Muscle of leg (tissue), 11 donors: ENCODE measurements around the gene MRPL54. TPM values are rescaled to one million over a fixed set of nuclear protein-coding genes. Genes with fewer than 3 reads are reported as not detected.

ENCODE experiments used
- DNase-seq: peaks from one replicate; pipeline ENCODE4 v3.0.0; 2013
- H3K27ac ChIP-seq: one replicate; pipeline ENCODE4 v1.5.1; 2013; ENCODE audit warnings: mild to moderate bottlenecking, low read length, control low read depth
- H3K27me3 ChIP-seq: one replicate; pipeline ENCODE4 v1.6.1; 2013; ENCODE audit warnings: low read length; ENCODE audit not compliant: control insufficient read depth, insufficient read depth
- H3K36me3 ChIP-seq: one replicate; pipeline ENCODE4 v1.6.1; 2013; ENCODE audit warnings: low read length; ENCODE audit not compliant: control insufficient read depth, insufficient read depth
- H3K4me1 ChIP-seq: one replicate; pipeline ENCODE4 v1.6.1; 2013; ENCODE audit warnings: low read length; ENCODE audit not compliant: control insufficient read depth, insufficient read depth
- H3K4me3 ChIP-seq: one replicate; pipeline ENCODE4 v1.5.1; 2013; ENCODE audit warnings: low read length, control low read depth
- H3K9me3 ChIP-seq: replicated peaks from 2 replicates; pipeline ENCODE4 v1.6.1; 2013; ENCODE audit warnings: low read depth, low read length; ENCODE audit not compliant: control insufficient read depth
- WGBS: methylation state at CpG from one replicate; pipeline ENCODE4 v1.1.5; 2013; ENCODE audit warnings: missing lambda C conversion rate; ENCODE audit not compliant: insufficient coverage; 5-methylcytosine and 5-hydroxymethylcytosine counted together
- polyA plus RNA-seq, 8 donors: library from polyadenylated mRNA; unstranded; fragments of 120-200 nt; gene quantifications; one replicate each; pipeline versions ENCODE4 v1.2.1 to v1.2.3, GENCODE V29; 2013; ENCODE audit warnings: inconsistent platforms in 1 of 8, low replicate concordance in 1 of 8; ENCODE audit not compliant: insufficient read length in 8 of 8, insufficient read depth in 1 of 8
- total RNA-seq: library from RNA; stranded (reverse); fragments of 120-200 nt; gene quantifications from one replicate; pipeline ENCODE4 v1.2.4, GENCODE V29; 2013

The MRPL54 gene
- total and polyA plus RNA-seq, 9 donors = 22.6 to 61.4 (median 30.7) TPM

DNA sequence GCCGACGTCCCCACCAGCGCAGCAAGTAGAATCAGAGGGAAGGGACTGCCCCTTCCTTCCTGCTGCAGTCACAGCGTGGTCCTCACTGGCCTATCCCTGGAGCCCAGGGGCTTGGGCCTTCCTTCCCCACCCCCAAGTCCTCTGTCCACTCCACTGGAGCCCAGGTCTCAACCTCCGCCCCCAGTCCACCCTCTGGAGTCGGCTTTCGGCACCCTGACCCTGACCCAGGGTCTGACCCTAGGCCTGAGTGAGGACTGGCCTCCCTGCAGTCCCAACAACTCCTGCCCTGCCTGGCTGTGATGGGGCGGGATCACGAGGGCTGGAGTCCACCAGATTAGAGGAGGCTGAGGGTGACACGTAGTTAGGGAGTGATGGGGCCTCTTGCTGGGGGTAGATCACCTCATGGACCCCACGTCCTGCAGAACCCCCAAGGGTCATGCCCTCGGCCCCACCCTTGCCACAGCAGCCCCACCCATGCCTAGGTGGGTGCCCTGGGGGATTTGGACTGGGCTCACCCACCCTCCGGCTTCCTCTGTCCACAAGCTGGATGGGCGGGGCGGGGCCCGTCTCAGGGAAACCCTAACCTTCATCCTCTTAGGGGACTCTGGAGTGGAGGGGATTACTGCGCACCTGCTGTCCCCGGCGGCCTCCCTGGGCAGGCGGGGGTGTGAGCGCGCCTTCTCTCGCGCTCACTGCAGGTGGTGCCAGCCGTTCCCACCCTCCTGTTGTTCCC, 5.7 kb downstream of the MRPL54 start:
- H3K4me3 ChIP-seq = no peak overlapping the region
- no peaks in the 10 kb centered on the region for H3K9me3 ChIP-seq
- no peaks in the 10 kb centered on the region for H3K27me3 ChIP-seq
- peaks cover 30% of the 10 kb centered on the region for H3K36me3 ChIP-seq
- no peak for DNase-seq
- peaks cover 4% of the 10 kb centered on the region for H3K4me1 ChIP-seq
- H3K27ac ChIP-seq = no peak overlapping the region
- 88% methylated on average over 22 of the region's 25 CpGs for WGBS

DNA sequence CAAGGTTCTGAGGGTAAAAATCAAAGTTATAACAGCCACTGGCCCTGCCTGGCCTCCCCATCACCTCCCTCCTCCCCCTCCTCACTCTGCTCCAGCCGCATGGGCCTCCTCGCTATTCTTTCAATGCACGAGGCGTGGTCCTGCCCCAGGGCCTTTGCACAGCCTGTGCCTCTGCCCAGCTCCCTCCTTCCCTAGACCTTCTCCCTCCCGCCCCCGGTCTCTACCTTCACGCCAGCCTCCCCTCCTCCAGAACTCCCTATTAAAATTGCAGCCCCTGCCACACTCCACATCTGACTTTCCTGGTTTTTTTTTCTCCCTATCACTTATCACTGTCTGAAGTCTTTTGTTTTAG, 6.2 kb downstream of the MRPL54 start:
- H3K4me3 ChIP-seq = no peak overlapping the region
- peaks cover 30% of the 10 kb centered on the region for H3K36me3 ChIP-seq
- no peaks in the 10 kb centered on the region for H3K4me1 ChIP-seq
- H3K27me3 ChIP-seq = no peaks in the 10 kb centered on the region
- no peak overlapping the region for H3K27ac ChIP-seq
- no peak for DNase-seq
- WGBS = 87% methylated on average over 7 of the region's 7 CpGs
- no peaks in the 10 kb centered on the region for H3K9me3 ChIP-seq

DNA sequence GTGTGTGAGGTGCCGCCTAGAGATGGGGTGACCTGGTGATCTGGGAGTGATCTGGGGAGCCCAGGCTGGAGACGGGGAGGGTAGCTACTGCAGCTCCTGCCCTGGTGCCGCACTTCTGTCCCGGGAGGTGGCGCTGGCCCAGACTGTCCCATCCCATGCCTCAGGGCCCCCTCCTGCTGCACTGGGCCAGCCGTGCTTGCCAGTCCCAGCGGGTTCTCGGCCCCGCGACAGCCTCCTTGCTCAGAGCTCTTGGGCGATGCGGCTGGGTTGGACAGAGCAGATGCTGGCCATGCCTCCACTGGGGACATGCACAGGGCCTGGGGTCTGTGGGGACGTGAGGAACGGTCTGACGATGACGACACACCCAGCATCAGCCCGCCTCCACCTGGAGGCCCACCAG, 7.0 kb downstream of the MRPL54 start:
- Histone ChIP-seq H3K9me3 (no peaks in the 10 kb centered on the region), H3K36me3 (peaks cover 30% of the 10 kb centered on the region), H3K4me1 (no peaks in the 10 kb centered on the region), H3K27ac (no peak overlapping the region), H3K4me3 (no peak overlapping the region), H3K27me3 (no peaks in the 10 kb centered on the region)
- 82% methylated on average over 13 of the region's 17 CpGs for WGBS
- no peak for DNase-seq

DNA sequence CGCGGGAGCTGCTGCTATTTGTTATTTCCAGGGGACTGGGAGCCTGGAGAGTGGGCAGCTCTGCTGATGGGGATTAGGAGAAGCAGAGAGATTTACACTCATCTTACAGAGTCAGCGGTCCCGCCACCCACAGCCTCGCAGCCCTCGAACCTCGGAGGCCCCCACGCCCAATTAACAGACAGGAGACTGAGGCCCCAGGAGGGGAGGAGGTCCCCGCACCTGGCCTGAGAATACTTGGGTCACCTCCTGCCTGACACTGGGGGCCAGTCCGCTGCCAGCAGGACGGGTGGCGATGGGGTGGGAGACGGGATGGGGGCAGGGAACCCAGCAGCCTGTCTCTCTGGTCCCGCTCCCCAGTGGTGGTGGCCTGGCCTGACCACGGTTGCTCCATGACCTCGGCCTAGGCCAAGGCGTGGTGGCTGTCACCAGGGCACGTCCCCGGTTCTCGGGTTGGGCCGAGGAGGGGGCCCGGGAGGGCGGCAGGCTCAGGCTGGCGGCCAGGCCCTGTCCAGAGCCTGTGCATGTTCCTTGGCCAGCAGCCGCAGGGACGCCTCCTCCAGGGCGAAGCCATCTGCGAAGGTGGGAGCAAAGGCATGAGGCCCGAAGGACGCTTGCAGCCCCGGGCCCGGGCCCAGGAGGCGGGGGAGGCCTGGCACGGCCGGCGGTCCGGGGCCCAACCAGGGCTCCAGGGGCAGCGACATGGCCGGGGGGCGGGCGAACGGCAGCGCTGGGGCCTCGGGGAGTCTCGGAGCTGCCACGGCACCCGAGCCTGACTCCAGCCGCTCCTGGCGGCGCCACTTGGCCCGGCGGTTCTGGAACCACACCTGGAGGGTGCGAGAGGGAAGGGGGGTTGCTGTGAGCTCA, 7.9 kb downstream of the MRPL54 start:
- H3K4me1 ChIP-seq = no peaks in the 10 kb centered on the region
- no peak overlapping the region for H3K27ac ChIP-seq
- no peaks in the 10 kb centered on the region for H3K27me3 ChIP-seq
- no peak overlapping the region for H3K4me3 ChIP-seq
- peaks cover 26% of the 10 kb centered on the region for H3K36me3 ChIP-seq
- no peaks in the 10 kb centered on the region for H3K9me3 ChIP-seq
- DNase-seq = no peak
- 43% methylated on average over 41 of the region's 53 CpGs for WGBS

DNA sequence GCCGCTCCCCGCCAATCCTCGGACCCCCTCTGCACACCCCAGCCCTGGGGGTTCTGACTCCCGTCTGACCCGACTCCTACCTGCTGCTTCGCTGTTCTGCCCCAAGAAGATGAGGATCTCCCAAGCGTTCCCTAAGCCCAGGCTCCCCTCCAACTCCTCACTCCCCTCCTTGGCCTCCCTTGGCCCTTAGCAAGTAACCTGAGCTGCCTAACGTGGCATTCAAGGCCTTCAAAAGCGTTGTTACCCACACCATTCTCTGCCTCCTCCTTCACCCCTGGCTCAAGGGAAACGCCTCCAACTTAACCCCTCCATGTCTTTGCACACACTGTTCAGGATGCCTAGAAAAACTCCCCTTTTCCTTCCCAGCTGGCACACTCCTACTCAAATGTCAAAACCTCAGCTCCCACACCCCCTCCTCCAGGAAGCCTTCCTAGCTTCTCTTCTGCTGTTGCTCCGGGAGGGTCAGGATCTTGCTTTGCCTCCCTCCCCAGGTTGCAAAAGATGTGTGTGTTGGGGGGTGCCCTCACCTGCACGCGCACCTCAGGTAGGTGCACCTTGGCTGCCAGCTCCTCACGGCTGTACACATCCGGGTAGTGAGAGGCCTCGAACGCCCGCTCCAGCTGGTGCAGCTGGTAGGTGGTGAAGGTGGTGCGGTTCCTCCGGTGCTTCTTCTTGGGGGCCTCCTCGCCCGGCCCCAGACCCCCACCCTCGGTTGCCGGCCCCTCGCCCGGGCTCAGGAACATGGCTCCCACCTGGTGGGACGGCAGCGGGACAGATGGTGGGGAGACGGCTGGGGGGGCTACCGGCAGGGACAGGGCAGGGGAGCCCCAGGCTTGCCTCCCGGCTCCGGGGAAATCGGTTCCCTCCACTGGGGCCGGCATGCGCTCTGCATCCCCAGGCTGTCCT, 8.8 kb downstream of the MRPL54 start:
- 65% methylated on average over 19 of the region's 35 CpGs for WGBS
- no peak for DNase-seq
- peaks cover 25% of the 10 kb centered on the region for H3K36me3 ChIP-seq
- H3K27ac ChIP-seq = no peak overlapping the region
- H3K9me3 ChIP-seq = no peaks in the 10 kb centered on the region
- no peak overlapping the region for H3K4me3 ChIP-seq
- no peaks in the 10 kb centered on the region for H3K4me1 ChIP-seq
- H3K27me3 ChIP-seq = no peaks in the 10 kb centered on the region

DNA sequence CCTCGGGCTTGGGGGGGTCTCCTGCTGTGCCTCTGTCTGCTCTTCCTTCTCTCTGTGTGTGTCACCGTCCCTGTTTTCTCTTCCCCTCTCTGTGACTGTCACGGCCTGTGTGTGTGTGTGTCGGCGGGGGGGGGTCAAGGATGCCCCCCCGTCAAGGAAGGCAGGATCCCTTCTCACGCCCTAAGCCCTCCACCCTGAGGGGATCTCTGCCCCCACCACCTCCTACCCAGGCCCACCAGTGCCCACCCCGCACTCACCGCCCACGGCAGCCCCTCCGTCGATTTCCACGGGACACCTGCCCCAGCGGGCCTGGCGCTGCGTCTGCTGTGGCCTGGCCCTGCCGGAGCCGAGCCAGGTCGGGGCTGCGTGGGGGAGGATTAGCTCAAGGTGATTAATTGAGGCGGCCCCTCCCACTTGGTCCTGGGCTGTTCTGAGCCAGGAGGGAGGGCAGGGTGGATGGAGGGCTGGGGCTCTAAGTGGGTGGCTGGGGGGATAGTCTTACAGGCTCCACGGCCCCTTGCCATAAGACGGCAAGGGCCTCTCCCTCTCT, 9.5 kb downstream of the MRPL54 start, which contains the start of gene RAX2:
Gene RAX2, minus strand, starts transcription at position 323 of the 550 bp plus-strand sequence. CDS start 486 bp downstream, outside the sequence.
- Histone ChIP-seq H3K9me3 (no peaks in the 10 kb centered on the region), H3K36me3 (peaks cover 18% of the 10 kb centered on the region), H3K27me3 (no peaks in the 10 kb centered on the region), H3K4me3 (no peak within 1 kb of the TSS), H3K4me1 (no peaks in the 10 kb centered on the region), H3K27ac (no peak within 1 kb of the TSS)
- DNase-seq = no peak
- WGBS = 25% methylated on average over 10 of the region's 23 CpGs

DNA sequence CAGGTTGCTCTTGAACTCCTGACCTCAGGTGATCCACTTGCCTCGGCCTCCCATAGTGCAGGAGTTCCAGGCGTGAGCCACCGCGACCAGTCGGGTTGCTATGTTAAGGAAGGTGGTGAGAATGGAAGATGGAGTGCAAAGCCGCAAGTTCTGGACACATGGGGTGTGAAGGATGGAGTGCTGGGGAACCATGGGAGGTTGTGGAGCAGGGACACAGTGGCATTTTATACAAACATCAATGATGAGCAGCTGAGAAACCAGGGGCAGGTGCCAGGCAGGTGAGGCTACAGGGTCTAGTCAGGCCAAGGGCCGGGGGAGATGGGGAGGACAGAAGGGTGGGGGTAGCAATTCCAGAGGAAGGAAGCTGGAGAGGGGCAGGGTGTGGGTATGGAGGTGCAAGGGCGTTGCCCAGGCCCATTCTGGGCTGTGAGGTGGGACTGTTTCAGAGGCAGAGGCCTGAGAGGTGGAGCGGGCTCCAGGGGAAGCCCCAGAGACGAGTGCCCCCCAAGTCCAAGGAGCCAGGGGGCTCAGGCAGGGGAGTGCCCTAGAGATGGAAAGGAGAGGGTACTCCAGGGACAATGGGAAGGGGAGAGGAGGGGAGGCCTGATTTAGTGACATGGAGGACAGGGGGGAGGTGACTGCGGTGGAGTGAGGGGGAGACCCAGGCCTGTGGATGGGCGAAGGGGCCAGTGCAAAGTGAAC, 11.5 kb downstream of the MRPL54 start:
- Histone ChIP-seq H3K36me3 (peaks cover 4% of the 10 kb centered on the region), H3K4me1 (no peaks in the 10 kb centered on the region), H3K4me3 (no peak overlapping the region), H3K9me3 (no peaks in the 10 kb centered on the region), H3K27ac (no peak overlapping the region), H3K27me3 (no peaks in the 10 kb centered on the region)
- 78% methylated on average over 12 of the region's 12 CpGs for WGBS
- DNase-seq = no peak

DNA sequence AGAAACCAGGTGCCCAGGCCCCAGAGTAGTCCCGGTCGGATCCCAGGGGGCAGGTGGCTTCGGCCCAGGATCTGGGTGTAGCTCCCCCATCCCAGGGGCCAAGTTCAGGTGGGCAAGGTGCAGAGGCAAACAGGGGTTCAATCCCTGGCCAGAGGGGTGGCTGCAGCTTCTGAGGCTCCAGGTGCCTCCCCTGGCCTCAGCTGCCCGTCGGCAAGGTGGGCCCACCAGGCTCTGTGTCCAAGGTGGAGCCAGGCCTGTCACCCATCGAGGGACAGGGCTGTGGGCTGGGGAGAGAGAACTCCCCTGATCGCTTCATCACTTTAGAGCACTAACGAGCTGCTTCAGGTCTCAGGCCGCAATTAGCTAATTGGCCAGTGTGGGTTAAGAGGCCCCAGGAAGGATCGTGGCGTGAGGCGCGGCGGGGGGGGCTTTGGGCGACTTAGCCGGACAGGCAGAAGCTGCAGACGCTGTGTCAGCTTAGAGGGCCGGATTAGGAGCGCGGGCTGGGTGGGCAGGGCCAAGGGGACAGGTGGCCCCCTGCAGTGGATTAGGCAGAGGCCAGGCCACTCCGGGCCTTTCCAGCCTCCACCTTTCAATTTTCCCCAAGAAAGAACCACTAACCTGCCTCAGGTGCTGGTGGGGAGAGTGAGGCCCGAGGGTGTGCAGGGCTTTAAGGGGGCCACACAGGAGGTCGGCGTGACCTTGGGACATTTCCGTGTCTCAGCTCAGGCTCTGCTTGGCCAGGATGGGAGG, 12.3 kb downstream of the MRPL54 start:
- WGBS = 32% methylated on average over 16 of the region's 25 CpGs
- Histone ChIP-seq H3K27ac (no peak overlapping the region), H3K4me3 (no peak overlapping the region), H3K27me3 (no peaks in the 10 kb centered on the region), H3K36me3 (no peaks in the 10 kb centered on the region), H3K9me3 (no peaks in the 10 kb centered on the region), H3K4me1 (no peaks in the 10 kb centered on the region)
- no peak for DNase-seq

DNA sequence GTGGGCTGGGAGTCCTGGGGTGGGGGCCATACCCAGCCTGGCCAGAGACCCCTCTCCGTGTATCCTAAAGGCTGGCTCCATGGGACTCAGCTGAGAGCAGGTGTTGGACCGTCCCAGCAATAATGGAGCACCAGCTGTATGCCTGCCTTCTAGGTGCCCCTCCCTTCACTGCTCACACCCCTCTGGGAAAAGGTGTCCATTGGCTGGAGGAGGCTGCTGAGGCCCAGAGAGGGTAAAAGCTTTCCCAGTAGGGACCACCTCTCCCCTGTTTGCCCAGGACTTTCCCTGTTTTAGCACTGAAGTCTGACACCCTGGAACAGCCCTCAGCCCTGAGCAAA, 12.9 kb downstream of the MRPL54 start:
- no CpG with 5 or more reads among the region's 2 CpGs for WGBS
- no peaks in the 10 kb centered on the region for H3K36me3 ChIP-seq

More for the DNA sequence above, 12.9 kb downstream of the MRPL54 start:
- H3K9me3 ChIP-seq = no peaks in the 10 kb centered on the region
- no peak for DNase-seq
- no peak overlapping the region for H3K4me3 ChIP-seq
- no peaks in the 10 kb centered on the region for H3K4me1 ChIP-seq
- no peak overlapping the region for H3K27ac ChIP-seq
- no peaks in the 10 kb centered on the region for H3K27me3 ChIP-seq
